ENCODE results near the gene MCF2L.

The MCF2L gene

DNA sequence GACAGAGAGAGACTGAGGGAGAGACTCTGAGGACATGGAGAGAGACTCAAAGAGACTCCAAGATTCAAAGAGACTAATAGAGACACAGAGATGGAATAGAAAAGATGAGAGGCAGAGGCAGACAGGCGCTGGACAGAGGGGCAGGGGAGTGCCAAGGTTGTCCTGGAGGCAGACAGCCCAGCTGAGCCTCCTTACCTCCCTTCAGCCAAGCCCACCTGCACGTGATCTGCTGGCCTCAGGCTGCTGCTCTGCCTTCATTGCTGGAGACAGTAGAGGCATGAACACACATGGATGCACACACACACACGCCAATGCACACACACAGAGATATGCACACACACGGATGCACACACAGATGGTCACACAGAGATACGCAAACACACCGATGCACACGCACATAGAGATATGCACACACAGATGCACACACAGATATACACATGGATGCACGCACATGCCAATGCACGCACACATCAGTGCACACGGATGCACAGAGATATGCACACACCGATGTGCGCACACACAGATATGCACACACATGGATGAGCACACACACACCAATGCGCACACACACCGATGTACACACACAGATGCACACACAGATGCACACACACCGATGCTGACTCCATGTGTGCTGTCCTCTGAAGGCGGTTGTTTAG is 150.3 kb downstream of the MCF2L start:
- DNase-seq (ENCODE audit: low read depth) = no peak
- TF ChIP-seq CTCF (IDR thresholded peaks at IDR 0.05; ENCODE audit: low read depth, low read length, missing control alignments) = no peak
- no peak overlapping the region for H3K4me3 ChIP-seq (ENCODE audit: low read depth, low read length)

GRCh38 chr13:113119822-113120189 is 150.8 kb downstream of the MCF2L start:
- no peak for TF ChIP-seq CTCF (IDR thresholded peaks at IDR 0.05; ENCODE audit: low read depth, low read length, missing control alignments)
- no peak overlapping the region for H3K4me3 ChIP-seq (ENCODE audit: low read depth, low read length)
- no peak for DNase-seq (ENCODE audit: low read depth)

DNA sequence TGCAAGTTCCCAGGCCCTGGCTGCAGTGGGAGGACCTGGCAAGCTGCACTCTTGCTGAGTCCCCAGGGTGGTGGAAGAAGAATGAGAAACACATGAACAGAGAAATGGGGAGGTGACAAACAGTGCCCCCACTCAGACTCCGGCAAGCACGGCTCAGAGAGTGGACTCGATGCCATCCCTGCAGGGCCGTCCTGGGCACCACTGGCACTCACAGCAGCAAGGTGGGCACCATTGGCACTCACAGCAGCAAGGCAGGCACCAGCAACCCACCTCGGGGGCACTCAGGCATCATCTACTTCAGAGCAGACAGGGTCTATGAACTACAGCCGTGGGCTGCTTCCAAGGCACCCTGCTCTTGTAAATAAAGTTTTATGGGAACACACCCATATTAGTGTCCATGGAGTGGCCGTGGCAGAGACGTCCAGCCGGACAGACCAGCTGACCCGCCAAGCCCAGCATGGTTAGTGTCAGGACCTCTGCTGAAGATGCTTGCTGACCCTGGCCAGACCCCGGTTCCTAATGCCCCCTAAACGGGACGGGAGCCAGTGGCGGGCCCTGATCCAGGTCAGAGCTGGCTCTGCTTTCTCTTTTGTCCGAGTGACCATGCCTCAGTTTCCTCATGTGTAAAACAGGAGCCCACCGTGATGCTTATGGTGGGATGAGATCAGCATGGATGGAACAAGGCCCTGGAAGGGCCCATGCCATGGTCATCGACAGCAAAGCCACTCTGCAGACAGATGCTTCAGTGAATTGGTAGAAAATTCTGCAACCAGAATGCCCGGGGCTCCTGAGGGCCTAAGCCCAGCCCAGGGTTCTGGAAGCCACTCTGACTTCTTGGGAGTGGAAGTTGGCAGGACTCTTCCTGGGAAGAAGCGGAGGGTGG is 151.5 kb downstream of the MCF2L start:
- no peak overlapping the region for H3K4me3 ChIP-seq (ENCODE audit: low read depth, low read length)
- no peak for DNase-seq (ENCODE audit: low read depth)
- no peak for TF ChIP-seq CTCF (IDR thresholded peaks at IDR 0.05; ENCODE audit: low read depth, low read length, missing control alignments)

DNA sequence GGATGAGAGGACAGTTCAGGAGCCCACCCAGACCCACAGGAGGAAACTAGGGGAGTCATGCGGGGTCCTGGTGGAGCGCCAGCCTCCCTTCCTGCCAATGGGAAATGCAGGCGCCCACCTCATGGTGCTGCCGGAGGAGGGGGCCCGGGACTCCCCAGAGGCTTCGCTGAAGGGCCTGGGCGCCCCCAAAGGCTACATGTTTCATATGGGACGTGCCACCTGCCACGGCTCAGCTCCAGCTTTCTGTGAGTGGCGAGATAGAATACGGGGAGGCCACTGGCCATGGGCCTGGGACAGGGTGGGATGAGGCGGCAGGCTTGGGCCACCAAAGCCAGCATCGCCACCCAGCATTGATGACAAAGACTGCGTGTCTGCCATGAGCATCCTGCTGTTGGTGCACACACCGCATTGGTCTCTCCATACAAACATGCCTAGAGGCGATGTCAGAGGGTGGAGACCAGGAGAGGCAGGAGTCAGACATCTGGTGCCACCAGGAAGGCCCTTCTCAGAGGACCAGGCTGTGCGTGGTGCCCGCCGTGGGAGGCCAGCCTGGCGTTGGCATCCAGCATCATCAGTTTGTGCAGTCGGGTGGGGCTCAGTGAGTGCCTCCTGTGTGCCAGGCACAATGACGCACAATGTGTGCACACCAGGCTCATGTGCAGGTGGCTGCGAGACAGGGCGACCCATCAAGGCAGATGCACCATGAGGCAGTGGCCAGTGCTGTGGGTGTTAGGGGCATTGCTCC is 152.3 kb downstream of the MCF2L start:
- DNase-seq (ENCODE audit: low read depth) = no peak
- H3K4me3 ChIP-seq (ENCODE audit: low read depth, low read length) = no peak overlapping the region
- TF ChIP-seq CTCF (IDR thresholded peaks at IDR 0.05; ENCODE audit: low read depth, low read length, missing control alignments) = no peak

DNA sequence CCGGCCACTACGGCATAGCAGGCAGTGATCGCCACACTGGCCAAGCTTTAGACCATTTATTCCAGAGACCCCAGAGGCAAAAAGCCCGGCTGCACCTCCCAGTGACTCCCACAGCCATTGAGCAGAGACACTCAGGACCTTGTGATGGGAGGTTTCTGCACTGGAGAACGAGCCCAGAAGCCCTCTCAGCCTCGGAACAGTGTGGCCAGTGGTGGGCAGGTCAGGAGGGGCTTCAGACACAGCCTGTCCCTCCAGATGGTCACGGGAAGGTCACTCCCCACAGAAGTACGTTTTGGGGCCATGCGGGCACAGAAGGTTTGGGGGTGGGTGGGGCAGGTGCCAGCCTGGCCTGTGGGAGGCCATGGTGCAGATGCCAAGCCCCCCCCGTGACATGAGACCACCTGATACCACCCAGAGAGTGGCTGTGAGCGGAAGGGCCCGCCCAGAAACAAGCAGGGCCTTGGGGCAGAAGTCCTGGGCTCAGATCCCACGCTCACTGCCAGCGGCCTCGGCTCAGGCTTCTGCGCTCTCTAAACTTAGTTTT is 153.0 kb downstream of the MCF2L start:
- no peak for DNase-seq (ENCODE audit: low read depth)
- no peak overlapping the region for H3K4me3 ChIP-seq (ENCODE audit: low read depth, low read length)
- no peak for TF ChIP-seq CTCF (IDR thresholded peaks at IDR 0.05; ENCODE audit: low read depth, low read length, missing control alignments)

DNA sequence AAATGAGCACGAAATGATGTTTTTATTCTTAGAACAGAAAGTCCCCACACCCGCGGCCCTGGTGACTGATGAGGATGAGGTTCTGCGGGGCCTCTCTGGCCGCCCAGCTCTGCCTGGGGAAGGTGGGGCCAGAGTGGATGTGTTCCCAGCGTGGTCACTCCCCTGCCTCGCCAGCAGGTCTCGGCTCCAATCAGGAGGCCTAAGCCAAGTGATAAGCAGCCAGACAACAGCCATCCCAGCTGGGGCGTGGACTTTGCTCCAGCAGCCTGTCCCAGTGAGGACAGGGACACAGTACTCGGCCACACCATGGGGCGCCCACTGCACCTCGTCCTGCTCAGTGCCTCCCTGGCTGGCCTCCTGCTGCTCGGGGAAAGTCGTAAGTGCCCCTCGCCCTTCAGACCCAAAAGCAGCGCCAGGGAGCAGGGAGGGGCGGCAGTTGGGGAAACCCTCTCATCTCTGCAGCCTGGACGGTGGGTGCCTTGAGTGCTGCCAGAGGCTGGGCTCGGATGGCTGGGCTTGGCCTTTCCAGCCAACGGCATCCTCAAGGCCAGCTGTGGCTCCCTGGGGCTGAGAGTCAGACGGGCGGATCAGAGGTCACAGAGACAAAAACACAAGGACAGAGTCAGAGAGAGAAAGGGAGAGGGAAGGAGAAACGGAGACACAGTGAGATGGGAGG is 153.7 kb downstream of the MCF2L start, which contains the start of gene F10:
F10 (plus strand) TSS at position 250 of the 676 bp plus-strand sequence; CDS start at position 307, 57 bp downstream.
- H3K4me3 ChIP-seq (ENCODE audit: low read depth, low read length) = no peak within 1 kb of the TSS
- TF ChIP-seq CTCF (IDR thresholded peaks at IDR 0.05; ENCODE audit: low read depth, low read length, missing control alignments) = no peak
- DNase-seq (ENCODE audit: low read depth) = no peak

Data from GM12864 (cell line).